OCI-LY3 (cell line): ENCODE results near the gene GZMM.

Source experiments
- EZH2phosphoT487 ChIP-seq: fragments of 200-600 bp; shearing (Covaris generic); IDR thresholded peaks from 2 replicates; pipeline ENCODE4 v1.6.1; 2018; ENCODE audit warnings: antibody characterized with exemption, mixed run types, low read depth
- TF ChIP-seq, protein P1 (sequence below): fragments of 200-600, 300-600 bp; sonication (generic); IDR thresholded peaks from 2 replicates; pipeline ENCODE4 v1.5.1; 2014; ENCODE audit warnings: antibody characterized with exemption, low read length, low read depth

DNA sequence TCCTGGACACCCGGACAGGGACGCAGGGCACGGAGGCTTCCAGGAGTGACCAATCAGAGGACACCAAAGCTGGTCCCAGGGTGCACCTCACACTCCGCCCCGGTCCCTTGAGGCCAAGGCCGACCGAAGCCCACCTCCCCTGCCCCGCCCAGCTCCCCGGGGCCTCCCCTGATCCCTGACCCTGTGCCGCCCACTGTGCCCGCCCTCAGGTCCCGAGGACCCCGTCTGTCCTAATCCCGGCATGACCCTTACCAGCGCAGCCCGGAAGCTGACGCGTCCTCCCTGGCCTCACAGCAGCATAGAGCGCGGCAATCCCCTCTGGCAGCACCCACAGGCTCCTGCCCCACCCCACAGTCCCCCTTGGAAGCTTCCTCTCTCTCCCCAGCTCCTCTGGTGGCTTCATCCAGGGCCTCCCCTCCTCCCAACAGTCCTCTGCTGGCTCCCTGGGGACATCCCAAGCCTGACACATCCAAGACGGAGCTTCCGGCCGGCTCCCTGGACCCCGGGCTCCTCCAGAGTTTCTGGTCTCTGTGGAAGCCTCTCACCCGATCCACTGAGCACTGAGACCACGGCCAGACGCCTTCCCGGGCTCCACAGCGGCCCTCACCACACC, 19.7 kb upstream of the GZMM start:
- TF ChIP-seq, protein P1, sequence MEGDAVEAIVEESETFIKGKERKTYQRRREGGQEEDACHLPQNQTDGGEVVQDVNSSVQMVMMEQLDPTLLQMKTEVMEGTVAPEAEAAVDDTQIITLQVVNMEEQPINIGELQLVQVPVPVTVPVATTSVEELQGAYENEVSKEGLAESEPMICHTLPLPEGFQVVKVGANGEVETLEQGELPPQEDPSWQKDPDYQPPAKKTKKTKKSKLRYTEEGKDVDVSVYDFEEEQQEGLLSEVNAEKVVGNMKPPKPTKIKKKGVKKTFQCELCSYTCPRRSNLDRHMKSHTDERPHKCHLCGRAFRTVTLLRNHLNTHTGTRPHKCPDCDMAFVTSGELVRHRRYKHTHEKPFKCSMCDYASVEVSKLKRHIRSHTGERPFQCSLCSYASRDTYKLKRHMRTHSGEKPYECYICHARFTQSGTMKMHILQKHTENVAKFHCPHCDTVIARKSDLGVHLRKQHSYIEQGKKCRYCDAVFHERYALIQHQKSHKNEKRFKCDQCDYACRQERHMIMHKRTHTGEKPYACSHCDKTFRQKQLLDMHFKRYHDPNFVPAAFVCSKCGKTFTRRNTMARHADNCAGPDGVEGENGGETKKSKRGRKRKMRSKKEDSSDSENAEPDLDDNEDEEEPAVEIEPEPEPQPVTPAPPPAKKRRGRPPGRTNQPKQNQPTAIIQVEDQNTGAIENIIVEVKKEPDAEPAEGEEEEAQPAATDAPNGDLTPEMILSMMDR, result no peak
- TF ChIP-seq EZH2phosphoT487, result no peak
